Heart right ventricle (tissue), 16 donors: Measurements from ENCODE around the gene FAM209B. TPM values are rescaled to one million over a fixed set of nuclear protein-coding genes. Genes with fewer than 3 reads are reported as not detected.

Experiments
- ATAC-seq, 8 donors: fragments of 200-7000 bp; cut with Tn5 transposase; one replicate each; pipeline ENCODE4 v1.9.1; 2020; ENCODE audit warnings: mild to moderate bottlenecking in 8 of 8, moderate library complexity in 8 of 8, moderate number of reproducible peaks in 1 of 8
- DNase-seq, 2 donors: peaks; one replicate each; pipeline ENCODE4 v3.0.0-alpha.2; 2020
- H3K27ac ChIP-seq, 10 donors: fragments of 200-600 bp; sonication (generic) in 2 of 10; one replicate each; pipeline versions ENCODE4 v1.5.0 to v1.8.0; 2020 to 2022; ENCODE audit warnings: mild to moderate bottlenecking in 3 of 10
- H3K27me3 ChIP-seq, 7 donors: fragments of 200-600 bp; one replicate each; pipeline ENCODE4 v1.8.0; 2021 to 2022; ENCODE audit warnings: mild to moderate bottlenecking in 2 of 7
- H3K36me3 ChIP-seq, 9 donors: fragments of 200-600 bp; sonication (generic) in 1 of 9; one replicate each; pipeline versions ENCODE4 v1.5.0 to v1.8.0; 2020 to 2022; ENCODE audit warnings: mild to moderate bottlenecking in 2 of 9
- H3K4me1 ChIP-seq, 9 donors: fragments of 200-600 bp; sonication (generic) in 1 of 9; one replicate each; pipeline versions ENCODE4 v1.5.0 to v1.8.0; 2020 to 2022; ENCODE audit warnings: mild to moderate bottlenecking in 4 of 9
- H3K4me3 ChIP-seq, 10 donors: fragments of 200-600 bp; sonication (generic) in 2 of 10; one replicate each; pipeline versions ENCODE4 v1.5.0 to v1.8.0; 2020 to 2022; ENCODE audit warnings: mild to moderate bottlenecking in 7 of 10, moderate library complexity in 2 of 10
- H3K9me3 ChIP-seq, 11 donors: fragments of 200-600 bp in 10 of 11; sonication (generic) in 2 of 11; one replicate each; pipeline versions ENCODE4 v1.5.0 to v1.8.0; 2013 to 2022; ENCODE audit warnings: mild to moderate bottlenecking in 2 of 11, control low read depth in 1 of 11, moderate library complexity in 1 of 11
- WGBS, 2 donors: extraction: QIAGEN DNeasy Blood & Tissue Kit; methylation state at CpG; one replicate each; pipeline ENCODE4 v1.1.7; 2013; ENCODE audit warnings: inconsistent platforms in 1 of 2; 5-methylcytosine and 5-hydroxymethylcytosine counted together
- intact Hi-C, 10 donors: fragments of 100-400 bp; cut with DNase I; formaldehyde crosslinking; loops; one replicate each; pipeline versions ENCODE4 v1.11.1 to v1.14.2; 2022
- polyA plus RNA-seq, 2 donors: library from polyadenylated mRNA; stranded (reverse); fragments of 200-250 nt; gene quantifications; one replicate each; pipeline ENCODE4 v1.2.3, GENCODE V29; 2013
- total RNA-seq, 10 donors: library from RNA; stranded (reverse); fragmentation: NEBNext Ultra II Directional in 3 of 10; extraction: Animal tissue kit (Norgen Biotek cat#: 25700) in 3 of 10; gene quantifications; one replicate each; pipeline versions ENCODE4 v1.2.1 to v1.2.4, GENCODE V29; 2021 to 2023
- TF ChIP-seq, protein P1 (sequence below), 9 donors: fragments of 200-600 bp; sonication (generic) in 2 of 9; IDR thresholded peaks; one replicate each; pipeline versions ENCODE4 v1.5.0 to v1.8.0; 2021 to 2022; ENCODE audit warnings: antibody characterized with exemption in 9 of 9, mild to moderate bottlenecking in 5 of 9, moderate library complexity in 1 of 9
- donor health status: Arrhythmogenic right ventricular cardiomyopathy.
- donor health status: ischemic (EF 13 %, LVEDD 7.1; RV severe dilation, severe dysfunction).
- donor health status: healthy with polysubstance abuse.
- donor health status: DM: no; HTN: yes; CAD: no.
- donor health status: DM: no; HTN: no; CAD: no.
- donor health status: ischemic (EF 25% LVEDD 6.9; RV normal size, moderate dysfunction).
- donor health status: ischemic (EF 25% LVEDD 5.7; RV mildly dilated, moderate dysfunction).
- donor health status: healthy.
- donor health status: DM: yes; HTN: yes; CAD: no.
- donor health status: Ischemic cardiomyopathy.
- donor health status: ischemic (EF 35%, LVEDD 5.7; RV mildly dilated, moderate dysfunction).
- donor health status: nonischemic (EF 11% LVEDD 7.7; RV severe dilation, severe dysfunction).
- donor health status: DM: yes; HTN: yes; CAD: no.
- donor health status: PGD.
- donor health status: ischemic (EF 29% LVEDD 5.4; RV normal size, mild dysfunction).
- donor health status: nonischemic (EF 23%, LVEDD 6.1; RV moderate dilation, normal function).

The FAM209B gene
- total and polyA plus RNA-seq, 12 donors = 0.34 to 1.1 (median 0.62) TPM; not detected in 9

DNA sequence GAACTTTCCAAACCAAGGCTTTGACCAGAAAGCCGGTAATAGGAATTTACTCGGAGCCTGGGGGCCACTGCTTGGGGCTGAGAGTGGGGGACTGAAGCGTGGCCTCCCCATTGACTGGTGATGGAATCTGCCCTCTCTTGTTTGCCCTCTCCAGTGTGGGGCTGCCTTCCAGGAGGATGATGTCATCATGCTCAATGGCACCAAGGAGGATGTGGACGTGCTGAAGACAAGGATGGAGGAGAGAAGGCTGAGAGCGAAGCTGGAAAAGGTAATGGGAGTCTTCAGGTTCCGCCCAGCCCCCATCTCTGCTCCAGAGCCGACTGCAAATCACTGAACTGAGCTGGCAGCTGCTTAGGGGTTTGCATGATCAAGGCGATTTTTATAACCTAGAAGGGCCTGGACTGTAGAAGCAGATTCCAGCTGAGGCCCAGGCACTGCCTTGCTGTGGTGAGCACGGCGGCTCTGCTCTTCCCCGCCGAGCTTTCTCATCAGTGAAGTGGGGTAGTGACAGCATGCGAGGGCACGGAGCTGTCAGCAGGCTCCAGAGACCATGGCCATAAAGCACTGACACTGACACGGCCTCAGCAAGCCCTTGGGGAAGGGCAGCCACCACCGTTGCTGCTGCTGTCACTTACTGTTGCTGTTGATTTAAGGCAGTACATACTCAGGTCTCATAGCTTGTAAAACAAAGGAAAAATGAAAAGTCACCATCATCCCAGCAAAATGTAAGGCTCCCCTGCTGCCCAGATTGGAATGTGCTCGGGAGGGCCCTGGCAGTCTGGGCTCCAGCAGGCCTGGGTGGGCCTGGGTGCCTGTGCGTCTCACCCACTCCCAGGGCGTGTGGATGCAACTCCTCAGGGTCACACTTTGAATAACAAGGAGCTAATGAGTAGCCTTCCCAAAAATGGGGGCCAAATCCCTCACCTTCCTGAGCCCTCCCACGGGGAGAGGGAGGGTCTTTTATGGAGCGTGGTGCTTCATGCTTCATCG, 19.6 kb upstream of the FAM209B start:
- WGBS, 2 donors = 78 to 81% methylated on average over 22 of the region's 22 CpGs
- TF ChIP-seq, protein P1, sequence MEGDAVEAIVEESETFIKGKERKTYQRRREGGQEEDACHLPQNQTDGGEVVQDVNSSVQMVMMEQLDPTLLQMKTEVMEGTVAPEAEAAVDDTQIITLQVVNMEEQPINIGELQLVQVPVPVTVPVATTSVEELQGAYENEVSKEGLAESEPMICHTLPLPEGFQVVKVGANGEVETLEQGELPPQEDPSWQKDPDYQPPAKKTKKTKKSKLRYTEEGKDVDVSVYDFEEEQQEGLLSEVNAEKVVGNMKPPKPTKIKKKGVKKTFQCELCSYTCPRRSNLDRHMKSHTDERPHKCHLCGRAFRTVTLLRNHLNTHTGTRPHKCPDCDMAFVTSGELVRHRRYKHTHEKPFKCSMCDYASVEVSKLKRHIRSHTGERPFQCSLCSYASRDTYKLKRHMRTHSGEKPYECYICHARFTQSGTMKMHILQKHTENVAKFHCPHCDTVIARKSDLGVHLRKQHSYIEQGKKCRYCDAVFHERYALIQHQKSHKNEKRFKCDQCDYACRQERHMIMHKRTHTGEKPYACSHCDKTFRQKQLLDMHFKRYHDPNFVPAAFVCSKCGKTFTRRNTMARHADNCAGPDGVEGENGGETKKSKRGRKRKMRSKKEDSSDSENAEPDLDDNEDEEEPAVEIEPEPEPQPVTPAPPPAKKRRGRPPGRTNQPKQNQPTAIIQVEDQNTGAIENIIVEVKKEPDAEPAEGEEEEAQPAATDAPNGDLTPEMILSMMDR (IDR thresholded peaks at IDR 0.05) = no peak
- H3K9me3 ChIP-seq = no peaks in the 10 kb centered on the region
- ATAC-seq = peak in 1 of 8 donors; percentile 38
- peaks cover 0 to 18% (median 7%) of the 10 kb centered on the region in 9 donors for H3K4me1 ChIP-seq
- H3K4me3 ChIP-seq = no peak overlapping the region
- intact Hi-C loops = no loop called here
- peaks cover 0 to 69% (median 23%) of the 10 kb centered on the region in 9 donors for H3K36me3 ChIP-seq
- no peaks in the 10 kb centered on the region for H3K27me3 ChIP-seq
- no peak overlapping the region for H3K27ac ChIP-seq
- DNase-seq = no peak

GRCh38 chr20:56516631-56517030, 16.4 kb upstream of the FAM209B start:
- no peak overlapping the region for H3K4me3 ChIP-seq
- DNase-seq = no peak
- peaks cover 0 to 26% (median 18%) of the 10 kb centered on the region in 11 donors for H3K9me3 ChIP-seq
- peak overlapping the region in 5 of 10 donors; percentile 16 to 51 (median 28) for H3K27ac ChIP-seq
- 73 to 83% methylated on average over 5 of the region's 5 CpGs for WGBS, 2 donors
- no peak for ATAC-seq
- peaks cover 0 to 18% (median 7%) of the 10 kb centered on the region in 9 donors for H3K4me1 ChIP-seq
- intact Hi-C loops = no loop called here
- TF ChIP-seq, protein P1 (IDR thresholded peaks at IDR 0.05) = no peak
- H3K27me3 ChIP-seq = no peaks in the 10 kb centered on the region
- peaks cover 0 to 96% (median 44%) of the 10 kb centered on the region in 9 donors for H3K36me3 ChIP-seq

DNA sequence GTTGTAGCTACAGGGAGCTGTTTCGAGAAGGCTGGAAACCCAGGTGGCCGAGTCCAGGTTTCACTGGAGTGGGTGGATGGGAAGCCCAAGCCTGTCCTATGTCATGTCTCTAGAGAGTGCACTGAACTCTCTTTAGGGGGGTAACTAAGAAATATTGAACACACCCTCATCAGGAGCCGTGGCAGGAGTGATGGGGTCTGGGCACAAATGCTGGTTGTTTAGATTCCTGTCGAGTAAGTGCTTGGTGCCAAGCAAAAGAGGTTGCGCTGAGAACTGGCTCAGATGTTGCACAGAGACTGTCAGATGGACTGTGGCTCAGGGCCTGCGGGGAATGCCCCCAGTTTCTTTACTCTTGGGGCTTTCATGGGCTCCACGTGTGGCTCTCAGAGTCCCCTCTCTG, 15.8 kb upstream of the FAM209B start:
- TF ChIP-seq, protein P1 (IDR thresholded peaks at IDR 0.05) = no peak
- H3K36me3 ChIP-seq = peaks cover 0 to 93% (median 44%) of the 10 kb centered on the region in 9 donors
- H3K27ac ChIP-seq = peak overlapping the region in 1 of 10 donors; percentile 51
- H3K27me3 ChIP-seq = no peaks in the 10 kb centered on the region
- peaks cover 0 to 18% (median 7%) of the 10 kb centered on the region in 9 donors for H3K4me1 ChIP-seq
- ATAC-seq (no peak), DNase-seq (no peak)
- H3K9me3 ChIP-seq = peaks cover 0 to 31% (median 22%) of the 10 kb centered on the region in 11 donors
- WGBS, 2 donors = 93 to 95% methylated on average over 7 of the region's 7 CpGs
- intact Hi-C loops = no loop called here
- no peak overlapping the region for H3K4me3 ChIP-seq

DNA sequence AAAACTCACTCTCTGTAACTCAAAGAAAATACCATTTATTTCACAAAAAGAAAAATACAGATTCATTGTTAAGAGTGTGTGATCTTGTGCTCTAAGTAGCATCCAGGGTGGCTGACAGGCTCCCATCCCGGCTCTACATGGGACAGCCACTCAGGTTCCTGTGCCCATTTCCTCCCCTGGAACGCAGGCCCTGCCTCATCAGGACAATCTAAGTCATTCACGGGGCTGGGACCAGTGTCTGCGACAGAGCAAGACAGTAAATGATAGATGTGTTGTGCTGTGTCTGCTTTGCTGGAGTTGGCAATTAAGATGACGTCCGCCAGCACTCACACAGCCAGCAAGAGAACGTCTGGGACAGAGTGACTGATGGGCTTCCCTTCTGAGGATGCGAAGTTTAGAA, 15.4 kb upstream of the FAM209B start:
- WGBS, 2 donors = 92 to 94% methylated on average over 8 of the region's 8 CpGs
- H3K4me1 ChIP-seq = peaks cover 0 to 18% (median 7%) of the 10 kb centered on the region in 9 donors
- TF ChIP-seq, protein P1 (IDR thresholded peaks at IDR 0.05) = no peak
- H3K9me3 ChIP-seq = peaks cover 0 to 31% (median 22%) of the 10 kb centered on the region in 11 donors
- DNase-seq (no peak), ATAC-seq (no peak)
- intact Hi-C loops = no loop called here
- no peak overlapping the region for H3K27ac ChIP-seq
- H3K27me3 ChIP-seq = no peaks in the 10 kb centered on the region
- H3K36me3 ChIP-seq = peaks cover 0 to 88% (median 44%) of the 10 kb centered on the region in 9 donors
- H3K4me3 ChIP-seq = no peak overlapping the region
